NCI-H1417 treated with DMSO at 0.1 percent for 48 hours (cell line): ENCODE data around the gene DENND1C.
"Not testable (repeated sequence)": the region's sequence is repeated elsewhere in the genome, so short reads cannot be mapped to it uniquely, and the experiment has no call there.

ENCODE experiments used
- DNase-seq: peaks from one replicate; lab custom pipeline; 2025; lab: John Stamatoyannopoulos, UW

DENND1C gene

DNA sequence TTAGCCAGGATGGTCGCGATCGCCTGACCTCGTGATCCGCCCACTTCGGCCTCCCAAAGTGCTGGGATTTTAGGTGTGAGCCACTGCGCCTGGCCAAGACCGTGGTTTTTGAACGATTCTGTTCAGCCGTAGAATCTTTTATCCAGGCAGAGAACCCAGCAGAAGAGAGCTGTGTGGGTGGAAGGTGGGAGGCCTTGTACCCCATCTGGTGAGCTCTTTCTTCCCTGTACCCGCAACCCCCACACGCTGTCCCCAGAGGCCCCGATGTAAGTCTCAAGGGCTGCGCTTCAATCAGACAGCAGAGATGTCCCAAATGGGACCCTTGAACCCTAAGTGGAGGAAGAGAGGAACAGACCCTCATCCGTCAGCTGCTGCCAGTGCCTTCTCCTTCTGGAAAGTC lies 25.7 kb downstream of the DENND1C start:
- DNase-seq, result no peak

DNA sequence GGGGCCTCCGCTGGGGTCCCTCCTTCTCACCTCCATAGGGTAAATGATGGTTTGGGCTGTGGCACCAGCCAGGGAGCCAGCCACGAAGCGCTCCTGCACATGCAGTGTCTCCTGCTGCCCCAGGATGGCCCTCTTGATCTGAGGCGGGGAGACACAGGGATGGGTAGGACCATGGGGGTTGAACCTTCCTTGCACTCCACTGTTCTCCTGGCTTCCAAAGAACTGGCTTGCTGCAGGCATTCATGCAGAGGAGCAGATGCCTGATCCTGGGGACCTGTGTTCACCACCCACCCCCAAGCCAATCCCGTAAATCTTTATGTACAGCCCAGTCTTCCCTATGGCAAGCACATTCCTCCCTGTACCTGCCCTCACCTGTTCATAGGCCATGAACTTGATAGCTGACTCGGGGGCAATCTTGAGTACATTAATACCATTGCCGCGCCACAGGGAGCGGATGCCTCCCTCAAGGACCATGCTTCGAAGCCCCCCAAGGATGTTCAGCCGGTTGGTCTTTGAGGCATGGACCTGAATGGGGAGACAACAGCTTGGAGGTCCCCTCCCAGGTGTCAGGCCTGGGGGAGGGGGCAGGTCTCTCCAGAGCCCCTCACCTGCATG lies 27.5 kb downstream of the DENND1C start:
- DNase-seq, result no peak

DNA sequence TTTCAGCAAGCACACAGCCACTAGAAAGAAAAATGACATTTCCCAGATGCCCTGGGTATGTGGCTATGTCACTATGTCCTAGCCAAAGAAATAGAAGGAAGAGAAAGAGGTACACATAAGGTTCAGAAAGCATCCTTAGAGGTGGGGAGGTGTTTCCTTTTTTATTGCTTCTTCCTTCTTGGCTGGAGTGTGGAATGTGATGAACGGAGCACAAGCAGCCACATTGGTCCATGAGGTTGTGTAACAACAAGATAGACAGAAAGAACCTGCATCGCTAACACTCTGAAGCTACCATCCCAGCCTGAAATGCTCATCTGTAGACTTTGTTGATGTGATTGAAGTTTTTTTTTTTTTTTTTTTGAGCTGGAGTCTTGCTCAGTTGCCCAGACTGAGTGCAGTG lies 28.7 kb downstream of the DENND1C start:
- DNase-seq, result no peak

DNA sequence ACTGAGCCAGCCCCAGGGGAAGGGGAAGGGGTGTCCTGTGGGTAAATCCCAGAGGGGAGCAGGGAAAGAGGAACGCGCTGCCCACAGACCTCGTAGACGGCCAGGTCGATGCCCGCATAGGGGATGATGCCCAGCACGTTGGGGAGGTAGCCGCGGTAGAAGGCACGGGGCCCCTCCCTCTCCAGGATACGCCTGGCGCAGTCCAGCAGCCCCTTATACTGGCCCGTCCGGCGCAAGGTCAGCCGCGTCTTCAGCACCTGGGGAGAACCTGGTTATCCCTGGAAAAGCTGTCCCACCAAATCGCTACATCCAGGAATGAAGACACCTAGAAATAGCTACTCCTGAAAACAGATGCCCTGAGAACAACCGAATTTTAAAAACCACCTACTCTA lies 29.4 kb downstream of the DENND1C start:
- no peak for DNase-seq

DNA sequence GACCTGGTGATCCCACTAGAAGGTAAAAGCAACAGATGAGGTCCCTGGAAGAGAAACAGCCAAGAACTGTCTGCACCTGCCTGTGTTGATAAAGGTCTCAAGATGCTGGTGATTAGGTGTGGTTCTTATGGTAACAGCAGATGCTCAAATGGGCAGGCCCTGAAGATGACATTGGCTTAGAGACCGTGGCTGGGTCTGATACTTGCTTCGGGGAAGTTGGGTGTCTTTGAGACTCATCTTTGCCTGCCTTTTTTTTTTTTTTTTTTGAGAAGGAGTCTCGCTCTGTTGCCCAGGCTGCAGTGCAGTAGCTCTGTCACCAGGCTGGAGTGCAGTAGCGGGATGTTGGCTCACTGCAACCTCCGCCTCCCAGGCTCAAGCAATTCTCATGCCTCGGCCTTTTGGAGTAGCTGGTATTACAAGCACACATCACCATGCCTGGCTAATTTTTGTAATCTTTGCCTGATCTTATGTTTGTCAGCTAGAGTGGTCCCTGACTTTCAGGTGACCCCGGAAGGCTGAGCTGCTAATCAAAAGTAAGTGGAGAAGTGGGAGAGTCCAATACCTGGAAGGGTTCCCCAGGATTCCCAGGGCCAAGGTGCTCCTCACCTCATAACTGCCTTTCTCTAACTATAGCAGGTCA lies 29.9 kb downstream of the DENND1C start:
- no peak for DNase-seq

DNA sequence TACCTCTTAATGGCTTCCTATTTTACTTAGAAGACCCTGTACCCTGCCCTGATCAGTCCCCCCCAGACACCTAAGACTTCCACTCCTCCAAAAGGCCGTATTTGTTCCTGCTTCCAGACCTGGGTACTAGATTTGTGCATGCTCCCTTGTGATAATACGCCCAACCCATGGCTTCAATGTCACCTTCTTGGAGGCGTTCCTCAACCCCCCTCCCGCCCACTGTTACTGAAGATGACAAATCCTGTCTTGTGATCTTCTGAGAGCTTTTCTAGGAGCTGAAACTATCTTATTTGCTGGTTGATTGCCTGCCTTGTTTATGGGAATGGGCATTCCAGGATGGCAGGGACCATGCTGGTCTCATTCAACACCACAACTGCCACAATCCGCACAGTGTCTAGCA lies 31.4 kb downstream of the DENND1C start:
- DNase-seq, result no peak

DNA sequence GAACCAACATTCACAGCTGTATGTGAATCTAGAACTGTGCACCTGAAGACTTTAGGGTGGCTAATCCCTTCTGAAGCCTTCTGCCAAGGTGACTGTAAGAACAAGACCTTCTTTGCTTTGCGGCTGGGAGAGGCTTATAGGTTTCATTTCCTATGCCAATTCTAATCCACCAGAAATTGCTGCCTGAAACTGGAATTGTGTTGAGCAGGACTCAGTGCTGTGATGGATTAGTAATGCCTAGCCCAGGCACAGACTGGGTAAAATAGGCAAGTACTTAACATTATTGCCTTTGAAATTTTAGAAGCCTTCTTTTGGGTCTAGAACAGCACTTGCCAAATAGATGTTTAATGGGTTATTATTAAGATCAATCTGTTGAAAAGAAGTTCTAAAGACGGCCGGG lies 33.5 kb downstream of the DENND1C start:
- no peak for DNase-seq

DNA sequence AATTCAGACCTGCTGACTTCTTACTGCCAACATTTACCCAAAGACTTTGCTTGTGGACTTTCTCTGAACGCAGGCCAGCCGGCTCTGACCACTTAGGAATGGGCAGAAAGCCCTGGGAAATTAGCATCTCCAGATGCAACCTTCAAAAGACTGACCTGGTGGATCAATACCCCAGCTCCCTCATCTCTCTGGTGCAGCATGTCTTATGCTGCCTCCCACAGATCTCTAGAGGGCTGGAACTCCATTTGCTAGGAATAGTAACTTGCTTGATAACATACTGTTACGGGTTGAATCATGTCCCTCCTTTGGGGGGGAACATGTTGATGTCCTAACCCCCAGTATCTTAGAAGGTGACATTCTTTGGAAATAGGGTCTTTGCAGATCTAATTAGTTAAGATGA lies 35.1 kb downstream of the DENND1C start:
- no peak for DNase-seq

DNA sequence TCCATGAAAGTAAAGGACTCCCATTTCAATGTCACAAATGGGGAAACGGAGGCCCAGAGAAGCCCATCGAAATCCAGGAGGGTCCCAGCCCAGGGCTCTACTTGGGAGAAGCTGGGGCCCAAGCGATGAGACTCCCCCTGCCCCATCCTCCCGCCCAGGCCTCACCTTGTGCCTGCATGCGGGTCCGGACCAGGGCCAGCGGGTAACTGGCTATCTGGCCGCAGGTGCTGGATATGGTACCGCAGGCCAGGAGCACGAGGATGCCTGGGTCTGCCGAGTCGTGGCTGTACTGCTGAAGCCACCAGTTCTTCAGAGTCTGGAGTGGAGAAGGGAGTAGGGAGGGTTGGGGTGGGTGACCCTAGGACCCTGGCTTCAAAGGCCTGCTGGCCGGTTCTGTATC lies 37.6 kb downstream of the DENND1C start:
- DNase-seq, result no peak

DNA sequence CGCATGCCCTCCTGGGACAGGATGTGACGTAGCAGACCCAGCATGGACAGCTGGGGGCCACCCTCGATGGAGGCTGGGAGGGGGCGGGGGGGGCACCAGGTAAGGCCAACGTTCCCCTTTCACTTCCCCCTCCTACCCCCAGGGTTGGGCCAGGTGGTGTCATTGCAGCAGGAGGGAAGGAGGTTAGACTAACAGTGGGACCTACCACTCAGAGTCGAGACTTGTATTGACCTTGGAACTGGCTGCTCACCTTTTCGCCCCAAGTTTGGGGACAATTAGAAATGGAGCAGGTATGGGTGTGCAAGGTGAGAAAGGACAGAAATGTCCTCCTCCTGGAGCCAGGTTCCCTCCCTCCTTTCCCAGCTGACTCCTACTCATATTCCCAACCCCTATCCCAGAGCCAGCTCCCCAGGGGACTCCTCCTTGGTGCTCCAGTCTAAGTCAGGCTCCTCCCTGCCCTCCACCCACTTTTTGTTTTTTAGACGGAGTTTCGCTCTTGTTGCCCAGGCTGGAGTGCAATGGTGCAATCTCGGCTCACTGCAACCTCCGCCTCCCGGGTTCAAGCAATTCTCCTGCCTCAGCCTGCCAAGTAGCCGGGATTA lies 39.4 kb downstream of the DENND1C start:
- DNase-seq, result no peak

DNA sequence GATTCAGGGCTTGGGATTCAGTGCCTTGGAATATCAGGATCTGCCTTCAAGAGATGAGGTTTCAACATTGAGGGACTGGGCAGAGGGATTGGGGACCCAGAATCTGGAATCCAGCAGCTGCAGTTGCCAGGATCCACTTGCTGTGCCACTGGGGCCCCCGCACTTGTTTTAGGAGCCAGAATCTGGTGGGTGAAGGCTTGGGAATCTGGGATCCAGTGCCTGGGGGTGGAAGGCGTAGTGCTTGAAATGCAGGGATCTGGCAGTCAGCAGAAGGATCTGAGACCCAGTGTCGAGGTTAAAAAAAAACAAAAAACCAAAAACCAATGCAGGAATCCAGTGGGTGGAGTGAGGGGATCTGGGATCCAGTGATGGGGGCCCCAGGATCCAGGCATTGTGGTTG lies 40.7 kb downstream of the DENND1C start:
- DNase-seq, result no peak

DNA sequence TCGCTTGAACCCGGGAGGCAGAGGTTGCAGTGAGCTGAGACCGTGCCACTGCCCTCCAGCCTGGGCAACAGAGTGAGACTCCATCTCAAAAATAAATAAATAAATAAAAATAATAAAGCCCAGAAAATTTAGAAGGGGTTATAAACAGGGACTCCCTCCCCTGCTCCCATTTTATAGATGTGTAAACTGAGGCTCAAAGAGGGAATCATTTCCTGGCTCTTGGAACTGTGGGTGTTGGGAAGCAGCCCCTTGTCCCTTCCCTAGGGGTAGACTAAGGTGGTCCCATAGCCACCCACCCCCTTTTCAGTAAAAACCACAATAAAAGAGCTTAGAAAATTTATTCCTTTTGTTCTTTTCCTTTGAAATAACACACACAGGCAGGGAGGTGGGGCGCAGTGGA lies 41.8 kb downstream of the DENND1C start:
- no peak for DNase-seq

DNA sequence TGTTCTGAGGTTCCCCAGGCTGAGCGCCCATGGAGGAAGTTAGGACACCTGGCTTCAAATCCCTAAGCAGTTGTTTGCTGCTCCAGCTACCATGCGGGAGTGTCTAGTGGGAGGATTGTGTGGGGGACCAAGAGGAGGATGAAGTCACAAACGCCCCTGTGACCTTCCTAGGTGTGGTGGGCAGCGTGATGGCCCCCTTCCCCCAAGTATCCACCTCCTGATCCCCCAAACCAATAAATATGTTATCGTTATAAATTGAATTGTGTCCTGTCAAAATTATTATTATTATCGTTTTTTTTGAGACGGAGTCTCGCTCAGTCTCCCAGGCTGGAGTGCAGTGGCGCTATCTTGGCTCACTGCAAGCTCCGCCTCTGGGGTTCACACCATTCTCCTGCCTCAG lies 47.9 kb downstream of the DENND1C start, which contains the start of gene SLC25A41:
TSS of gene SLC25A41 (minus strand) at position 101 of the 400 bp plus-strand sequence. CDS start at position 31, 70 bp downstream.
- no peak for DNase-seq

DNA sequence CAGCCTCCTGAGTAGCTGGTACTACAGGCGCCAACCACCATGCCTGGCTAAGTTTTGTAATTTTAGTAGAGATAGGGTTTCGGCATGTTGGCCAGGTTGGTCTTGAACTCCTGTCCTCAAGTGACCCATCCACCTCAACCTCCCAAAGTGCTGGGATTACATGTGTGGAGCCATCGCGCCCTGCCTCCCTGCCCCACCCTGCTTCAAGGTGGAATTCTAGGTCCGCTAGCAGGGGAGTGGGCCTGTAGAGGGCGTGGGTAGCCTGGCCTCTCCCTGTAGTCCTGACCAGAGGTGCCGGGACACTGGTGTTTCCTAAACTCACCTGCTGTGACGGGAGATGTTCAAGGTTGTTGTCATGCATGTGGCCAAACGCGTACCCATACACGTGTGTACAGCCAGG lies 48.4 kb downstream of the DENND1C start:
- DNase-seq, result no peak

DNA sequence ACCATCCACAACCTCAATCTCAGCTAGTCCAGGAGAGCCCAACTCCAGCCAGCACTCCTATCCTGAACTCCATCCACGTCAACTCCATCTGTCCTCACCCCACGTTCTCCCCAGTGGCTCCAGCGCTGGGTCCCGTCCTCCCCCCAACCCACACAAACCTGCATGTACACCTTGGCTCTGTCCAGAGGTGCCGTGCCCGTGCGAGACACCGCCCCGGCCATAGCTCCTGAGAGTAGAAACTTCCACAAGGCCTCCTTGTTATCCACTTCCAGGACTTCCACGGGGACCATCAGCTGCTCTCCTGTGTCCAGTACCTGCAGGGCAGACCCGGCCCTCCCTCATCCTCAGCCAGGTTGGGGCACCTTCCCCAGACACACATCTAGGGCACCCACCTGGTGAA lies 49.7 kb downstream of the DENND1C start:
- DNase-seq, result no peak

DNA sequence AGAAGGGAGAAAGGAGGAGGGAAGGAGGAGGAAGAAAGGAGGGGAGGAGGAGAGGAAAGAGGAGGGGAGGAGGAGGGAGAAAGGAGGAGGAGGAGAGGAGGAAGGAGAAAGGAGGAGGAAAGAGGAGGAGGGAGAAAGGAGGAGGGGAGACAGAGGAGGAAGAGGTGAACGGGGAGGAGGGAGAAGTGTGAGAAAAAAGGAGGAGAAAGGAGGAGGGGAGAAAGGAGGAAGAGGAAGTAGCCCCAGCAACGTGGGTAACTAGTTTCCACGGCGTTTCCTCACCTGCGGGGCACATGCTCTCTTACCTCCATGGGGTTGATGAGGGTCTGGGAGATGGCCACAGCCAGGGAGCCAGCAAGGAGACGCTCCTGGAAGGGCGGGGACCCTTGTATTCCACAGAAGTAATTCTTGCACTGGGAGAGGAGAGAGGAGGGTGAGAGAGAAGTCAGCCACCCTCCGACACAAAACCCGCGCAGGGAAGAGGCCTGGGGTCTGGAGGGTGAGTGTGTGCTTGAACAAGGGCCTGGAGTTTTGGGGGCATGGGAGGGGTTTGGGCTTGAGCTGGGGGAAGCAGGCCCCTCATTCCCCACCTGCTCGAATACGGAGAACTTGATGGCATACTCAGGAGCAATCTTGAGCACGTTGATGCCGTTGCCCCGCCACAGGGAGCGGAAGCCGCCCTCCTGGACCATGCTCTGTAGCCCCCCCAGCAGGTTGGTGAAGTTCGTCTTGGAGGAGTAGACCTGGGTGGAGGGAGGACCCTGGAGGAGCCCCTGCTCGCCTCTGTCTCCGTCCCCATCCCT lies 52.0 kb downstream of the DENND1C start:
- DNase-seq, result no peak

DNA sequence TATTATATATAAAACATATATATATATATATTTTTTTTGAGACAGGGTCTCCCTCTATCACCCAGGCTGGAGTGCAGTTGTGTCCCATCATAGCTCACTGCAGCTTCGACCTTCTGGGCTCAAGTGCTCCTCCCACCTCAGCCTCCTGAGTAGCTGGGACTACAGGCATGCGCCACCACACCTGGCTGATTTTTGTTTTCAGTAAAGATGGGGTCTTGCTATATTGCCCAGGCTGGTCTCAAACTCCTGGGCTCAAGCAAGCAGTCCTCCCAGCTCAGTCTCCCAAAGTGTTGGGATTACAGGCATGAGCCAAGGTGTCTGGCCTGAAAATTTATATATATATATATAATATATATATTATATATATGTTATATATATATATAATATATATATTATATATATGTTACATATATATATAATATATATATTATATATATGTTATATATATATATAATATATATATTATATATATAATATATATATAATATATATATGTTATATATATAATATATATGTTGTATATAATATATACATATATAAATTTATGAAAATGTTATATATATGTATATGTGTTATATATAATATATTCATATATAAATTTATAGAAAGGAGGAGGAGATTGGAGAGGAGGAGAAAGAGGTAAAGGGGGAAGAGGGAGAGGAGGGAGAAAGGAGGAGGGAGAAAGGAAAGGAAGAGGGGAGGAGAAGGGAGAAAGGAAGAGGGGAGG lies 52.7 kb downstream of the DENND1C start:
- not testable (repeated sequence) for DNase-seq

DNA sequence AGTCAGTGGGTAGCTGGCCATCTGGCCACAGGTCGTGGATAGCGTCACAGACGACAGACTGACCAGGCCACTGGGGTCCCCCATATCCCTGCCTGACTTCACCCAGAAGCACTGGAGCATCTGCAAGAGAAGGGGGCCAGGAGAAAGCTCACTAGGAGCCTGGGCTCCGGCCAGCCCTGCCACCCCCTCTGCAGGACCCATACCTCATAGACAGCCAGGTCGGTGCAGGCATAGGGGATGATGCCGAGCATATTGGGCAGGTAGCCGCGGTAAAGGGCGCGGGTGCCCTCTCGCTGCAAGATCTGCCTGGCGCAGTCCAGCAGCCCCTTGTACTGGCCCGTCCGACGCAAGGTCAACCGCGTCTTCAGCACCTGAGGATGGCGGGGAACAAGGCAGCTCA lies 54.5 kb downstream of the DENND1C start:
- no peak for DNase-seq

DNA sequence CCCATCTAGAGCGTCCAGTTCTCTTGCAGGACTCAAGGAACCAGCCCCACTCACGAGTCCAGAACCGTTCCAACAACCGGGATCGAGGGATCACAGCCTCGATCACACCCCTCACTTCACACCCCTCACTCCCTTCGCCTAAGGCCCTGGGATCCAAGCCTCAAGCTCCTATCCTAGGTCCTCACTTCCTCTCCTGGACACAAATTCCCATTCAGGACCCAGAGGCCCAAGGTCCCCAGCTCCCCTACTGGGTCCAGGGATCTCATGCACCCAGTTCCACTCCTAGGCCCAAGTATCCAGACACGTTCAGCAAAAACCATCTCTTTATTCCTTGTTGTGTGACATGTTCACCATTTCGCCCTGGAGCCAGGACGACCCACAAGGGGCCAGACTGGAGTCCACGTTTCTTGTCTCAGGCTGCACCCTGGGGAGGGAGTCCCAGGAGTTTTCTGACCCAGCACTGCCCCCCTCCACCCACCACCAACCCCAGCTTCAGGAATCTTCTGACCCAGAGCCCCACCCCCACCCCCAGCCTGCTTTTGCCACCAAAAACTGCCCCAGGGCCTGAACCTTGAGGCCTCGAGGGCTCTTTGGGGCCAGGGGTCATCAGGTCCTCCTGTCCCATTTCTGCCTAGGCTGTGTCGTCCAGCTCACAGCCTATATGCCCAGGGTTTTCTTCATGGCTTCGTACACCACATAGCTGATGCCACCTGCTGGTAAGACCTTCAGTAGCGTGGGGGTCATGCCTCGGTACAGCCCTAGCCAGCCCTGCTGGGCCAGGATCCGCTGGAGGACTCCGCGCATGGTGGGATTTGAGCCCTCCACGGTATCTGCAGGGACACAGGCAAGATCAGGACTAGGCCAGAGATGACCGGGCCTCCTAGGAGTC lies 55.6 kb downstream of the DENND1C start:
- DNase-seq, result no peak

DNA sequence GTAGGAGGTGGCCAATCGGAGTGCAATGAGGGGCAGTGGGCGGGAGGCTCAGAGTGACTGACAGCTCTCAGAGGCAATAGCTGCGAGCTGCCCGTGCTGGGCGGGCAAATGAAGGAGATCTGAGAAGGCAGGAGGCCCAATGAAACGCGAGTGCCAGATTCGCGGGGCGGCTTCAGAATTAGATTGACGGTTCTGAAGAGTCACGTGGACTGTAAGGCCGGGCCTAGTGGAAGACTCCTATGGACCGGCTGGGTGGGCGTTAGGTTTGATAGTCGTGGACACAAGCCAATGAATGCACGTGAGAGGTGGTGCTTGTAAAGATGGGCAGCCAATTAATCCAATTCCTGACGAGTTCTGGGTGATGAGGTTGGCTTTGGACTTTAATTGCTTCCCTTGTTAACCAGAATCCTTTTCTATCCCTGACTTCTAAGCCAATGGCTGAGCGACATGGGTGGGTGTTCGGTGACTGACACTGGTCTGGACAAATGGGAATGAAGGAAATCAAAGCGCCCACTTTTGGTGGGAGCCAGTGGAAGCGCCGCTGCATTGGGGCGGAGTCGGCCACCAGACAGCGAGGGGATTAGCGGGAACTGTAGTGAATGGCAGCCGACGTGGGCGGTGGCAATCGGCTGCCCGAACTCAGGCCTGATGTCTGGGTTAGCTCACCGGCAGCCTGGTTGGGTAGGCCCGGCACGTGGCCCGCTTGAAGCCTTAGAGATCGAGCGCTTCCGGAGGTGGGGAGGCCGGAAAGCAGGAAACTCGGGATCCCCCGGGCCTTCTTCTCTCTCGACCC lies 56.5 kb downstream of the DENND1C start:
- peak; percentile 100 for DNase-seq
